GM18868 (cell line): ENCODE data around the gene MDM4.
A peak's percentile ranks its signal among the peaks of the same experiment; 100 is the strongest.
"Not testable (repeated sequence)": the region's sequence is repeated elsewhere in the genome, so short reads cannot be mapped to it uniquely, and the experiment has no call there.

Source experiments
- ATAC-seq: cut with Tn5 transposase; IDR thresholded peaks from one replicate; pipeline ENCODE4 v1.9.1; 2021; ENCODE audit warnings: mild to moderate bottlenecking, moderate library complexity; ENCODE audit not compliant: unreplicated experiment

The MDM4 gene

GRCh38 chr1:204511366-204511765, 4.8 kb upstream of the MDM4 start:
- no peak for ATAC-seq

- no peak for ATAC-seq
Measured at GRCh38 chr1:204513117-204513716, 3.0 kb upstream of the MDM4 start.

GRCh38 chr1:204514828-204515227, 1.4 kb upstream of the MDM4 start:
- no peak for ATAC-seq

- ATAC-seq, result not testable (repeated sequence)
Measured at GRCh38 chr1:204517382-204517781, 1.2 kb downstream of the MDM4 start.

- peak; percentile 64 for ATAC-seq
Measured at GRCh38 chr1:204520834-204521709, 4.9 kb downstream of the MDM4 start.

GRCh38 chr1:204521941-204522521, 5.8 kb downstream of the MDM4 start:
- not testable (repeated sequence) for ATAC-seq

- ATAC-seq, result no peak
Measured at GRCh38 chr1:204523605-204524215, 7.5 kb downstream of the MDM4 start.

GRCh38 chr1:204524986-204525385, 8.8 kb downstream of the MDM4 start:
- ATAC-seq, result peak; percentile 33

GRCh38 chr1:204528241-204528640, 12.0 kb downstream of the MDM4 start:
- ATAC-seq, result no peak

- no peak for ATAC-seq
Measured at GRCh38 chr1:204528677-204529076, 12.5 kb downstream of the MDM4 start.

- no peak for ATAC-seq
Measured at GRCh38 chr1:204529371-204529895, 13.2 kb downstream of the MDM4 start.

- ATAC-seq, result peak; percentile 91
Measured at GRCh38 chr1:204530932-204531331, 14.7 kb downstream of the MDM4 start.

- ATAC-seq, result no peak
Measured at GRCh38 chr1:204532832-204533231, 16.6 kb downstream of the MDM4 start.

- ATAC-seq, result no peak
Measured at GRCh38 chr1:204541626-204542025, 25.4 kb downstream of the MDM4 start.

- ATAC-seq, result no peak
Measured at GRCh38 chr1:204544321-204544720, 28.1 kb downstream of the MDM4 start.

GRCh38 chr1:204545202-204545601, 29.0 kb downstream of the MDM4 start:
- ATAC-seq, result no peak

GRCh38 chr1:204545881-204546280, 29.7 kb downstream of the MDM4 start:
- no peak for ATAC-seq

- no peak for ATAC-seq
Measured at GRCh38 chr1:204548265-204548664, 32.1 kb downstream of the MDM4 start.

GRCh38 chr1:204549313-204549712, 33.1 kb downstream of the MDM4 start:
- no peak for ATAC-seq

GRCh38 chr1:204550926-204551325, 34.7 kb downstream of the MDM4 start:
- no peak for ATAC-seq

GRCh38 chr1:204556458-204557052, 40.3 kb downstream of the MDM4 start:
- no peak for ATAC-seq
